ENCODE data around the gene BRSK1.

DNA sequence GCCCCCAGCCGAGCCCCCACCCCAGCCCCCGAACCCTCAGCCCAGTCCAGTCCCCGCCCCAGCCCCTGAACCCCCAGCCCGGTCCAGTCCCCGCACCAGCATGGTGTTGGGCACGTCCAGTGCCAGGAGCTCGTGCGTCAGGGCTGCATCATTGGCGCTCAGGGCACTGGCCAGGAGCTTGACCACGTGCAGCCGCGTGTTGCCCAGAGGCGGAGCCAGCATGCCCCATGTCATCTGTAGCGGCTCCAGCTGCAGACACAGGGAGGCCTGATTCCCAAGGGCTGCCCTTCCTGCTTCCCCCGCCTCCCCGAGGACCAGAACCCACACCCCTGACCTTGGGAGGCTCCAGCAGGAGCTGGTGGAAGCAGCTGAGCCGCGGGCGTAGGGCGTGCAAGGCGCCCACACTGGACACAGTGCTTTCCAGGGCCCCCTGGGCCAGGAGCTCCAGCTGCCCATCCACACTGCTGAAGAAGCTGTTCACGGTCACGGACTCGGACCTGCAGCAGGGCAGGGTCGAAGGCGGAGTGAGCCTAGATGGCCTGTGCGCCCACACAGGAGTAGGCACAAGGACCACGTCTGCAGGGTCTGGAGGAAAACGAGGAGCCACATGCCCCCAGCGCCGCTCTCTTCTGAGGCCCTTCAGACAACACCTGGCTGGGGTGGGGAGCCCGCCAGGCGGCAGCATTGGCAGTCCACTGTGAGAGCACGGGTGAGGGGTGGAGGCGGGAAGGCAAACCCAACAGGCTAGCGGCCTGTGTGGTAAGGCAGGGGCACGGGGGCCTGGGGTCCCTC, 42.5 kb upstream of the BRSK1 start:
- TF ChIP-seq POLR2A (IDR thresholded peaks at IDR 0.05), result no peak
- TF ChIP-seq, protein P1, sequence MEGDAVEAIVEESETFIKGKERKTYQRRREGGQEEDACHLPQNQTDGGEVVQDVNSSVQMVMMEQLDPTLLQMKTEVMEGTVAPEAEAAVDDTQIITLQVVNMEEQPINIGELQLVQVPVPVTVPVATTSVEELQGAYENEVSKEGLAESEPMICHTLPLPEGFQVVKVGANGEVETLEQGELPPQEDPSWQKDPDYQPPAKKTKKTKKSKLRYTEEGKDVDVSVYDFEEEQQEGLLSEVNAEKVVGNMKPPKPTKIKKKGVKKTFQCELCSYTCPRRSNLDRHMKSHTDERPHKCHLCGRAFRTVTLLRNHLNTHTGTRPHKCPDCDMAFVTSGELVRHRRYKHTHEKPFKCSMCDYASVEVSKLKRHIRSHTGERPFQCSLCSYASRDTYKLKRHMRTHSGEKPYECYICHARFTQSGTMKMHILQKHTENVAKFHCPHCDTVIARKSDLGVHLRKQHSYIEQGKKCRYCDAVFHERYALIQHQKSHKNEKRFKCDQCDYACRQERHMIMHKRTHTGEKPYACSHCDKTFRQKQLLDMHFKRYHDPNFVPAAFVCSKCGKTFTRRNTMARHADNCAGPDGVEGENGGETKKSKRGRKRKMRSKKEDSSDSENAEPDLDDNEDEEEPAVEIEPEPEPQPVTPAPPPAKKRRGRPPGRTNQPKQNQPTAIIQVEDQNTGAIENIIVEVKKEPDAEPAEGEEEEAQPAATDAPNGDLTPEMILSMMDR (IDR thresholded peaks at IDR 0.05), result no peak

Measured in testis (tissue), 2 donors.